GM12873 (cell line): ENCODE results near the gene CCDC91.

ENCODE experiments used
- CTCF ChIP-seq: IDR thresholded peaks from 2 replicates; pipeline ENCODE4 v1.5.1; 2012; ENCODE audit warnings: low read depth, mild to moderate bottlenecking, moderate library complexity, low read length, control low read depth; ENCODE audit not compliant: insufficient read depth; ENCODE audit errors: missing control alignments

CCDC91 gene

GRCh38 chr12:28443337-28443736, 253.1 kb downstream of the CCDC91 start:
- TF ChIP-seq CTCF, result no peak

DNA sequence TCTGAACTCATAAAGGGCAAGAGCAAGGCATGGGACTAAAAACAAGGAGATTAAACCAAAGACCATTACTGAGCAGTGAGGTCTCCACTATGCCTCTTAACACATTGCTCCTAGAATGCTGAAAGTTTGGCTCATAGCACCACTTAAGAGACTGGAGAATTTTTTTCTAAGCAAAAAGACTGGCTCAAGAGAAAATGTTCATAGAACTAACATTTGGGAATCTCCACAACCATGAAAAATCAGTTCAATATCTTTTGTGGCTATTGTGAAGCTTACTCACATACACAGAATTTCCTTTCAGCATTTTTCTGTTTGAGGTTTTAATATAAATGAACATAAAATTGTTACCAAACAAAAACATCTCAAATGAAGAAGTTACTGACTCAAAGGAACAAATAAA, 255.8 kb downstream of the CCDC91 start:
- TF ChIP-seq CTCF, result no peak

DNA sequence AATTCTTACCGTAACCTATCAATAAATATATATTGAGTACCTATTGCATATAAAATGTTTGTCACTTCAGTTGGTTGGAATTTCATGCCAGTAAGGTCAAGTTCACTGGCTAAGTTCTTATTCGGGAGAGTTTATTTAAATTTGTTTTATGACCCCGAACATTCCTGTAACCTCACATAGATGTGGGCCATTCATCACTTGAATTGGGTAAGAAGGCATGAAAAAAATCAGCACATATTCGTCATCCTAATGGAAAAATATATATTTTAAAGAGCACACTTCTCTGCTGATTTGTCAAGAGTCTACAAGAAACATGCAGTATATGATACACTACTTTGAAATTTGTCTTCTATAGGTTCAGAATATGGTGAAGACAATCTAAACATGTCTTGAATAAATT, 263.4 kb downstream of the CCDC91 start:
- no peak for TF ChIP-seq CTCF

DNA sequence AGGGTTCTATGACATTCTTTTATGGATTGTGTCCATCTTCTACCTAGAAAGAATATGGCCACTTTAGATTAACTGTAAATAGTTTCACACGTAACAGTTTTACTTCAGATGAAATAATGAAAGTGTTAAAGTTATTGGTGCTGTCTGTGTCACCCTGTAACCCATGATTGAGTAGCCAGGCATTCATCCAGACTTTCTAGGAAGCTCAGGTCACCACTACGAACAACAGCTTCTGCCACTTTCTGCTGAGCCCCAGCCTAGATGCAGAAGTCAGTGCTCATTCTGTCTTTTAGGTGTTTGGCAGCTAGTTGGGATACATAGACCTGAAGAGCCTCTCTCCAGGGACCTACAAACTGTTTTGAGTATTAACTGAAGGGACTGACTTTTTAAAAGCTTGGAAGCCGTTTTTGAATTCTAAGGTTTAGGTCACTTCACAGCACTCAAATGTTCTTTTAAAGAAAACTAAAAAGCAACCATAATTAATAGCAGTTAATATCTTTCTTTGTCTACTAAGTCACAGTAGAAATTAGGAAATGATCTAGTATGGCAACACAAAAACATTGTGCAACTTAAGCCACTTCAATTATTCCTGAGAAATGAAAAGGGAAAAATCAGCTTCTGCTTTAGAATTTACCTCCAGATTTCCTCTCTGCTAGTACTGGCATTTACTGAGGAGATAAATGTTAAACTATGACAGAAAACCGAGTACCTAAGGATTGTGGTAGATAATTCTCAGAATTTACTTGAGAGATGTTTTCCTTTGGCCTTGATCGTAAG, 266.9 kb downstream of the CCDC91 start:
- no peak for TF ChIP-seq CTCF

- TF ChIP-seq CTCF, result no peak
These were observed 267.5 kb downstream of the CCDC91 start for GRCh38 chr12:28457785-28458184.

DNA sequence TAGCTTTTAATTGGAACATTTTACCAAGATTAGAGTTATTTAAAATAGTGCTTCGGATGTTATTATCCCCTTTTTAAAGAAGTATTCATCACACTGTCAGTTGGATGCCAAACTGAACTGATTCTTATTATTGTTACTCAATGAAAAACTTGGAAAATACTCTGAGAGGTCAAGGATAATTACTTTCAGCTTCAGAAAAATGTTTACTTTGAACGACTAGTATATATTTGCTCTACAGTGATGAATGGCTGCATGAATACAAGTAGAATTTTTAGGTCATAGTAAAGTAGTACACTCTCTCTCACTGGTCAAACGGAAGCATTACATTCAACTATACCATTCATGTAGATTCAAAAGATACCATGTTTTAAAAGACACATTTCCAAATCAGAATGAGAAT, 269.2 kb downstream of the CCDC91 start:
- no peak for TF ChIP-seq CTCF

DNA sequence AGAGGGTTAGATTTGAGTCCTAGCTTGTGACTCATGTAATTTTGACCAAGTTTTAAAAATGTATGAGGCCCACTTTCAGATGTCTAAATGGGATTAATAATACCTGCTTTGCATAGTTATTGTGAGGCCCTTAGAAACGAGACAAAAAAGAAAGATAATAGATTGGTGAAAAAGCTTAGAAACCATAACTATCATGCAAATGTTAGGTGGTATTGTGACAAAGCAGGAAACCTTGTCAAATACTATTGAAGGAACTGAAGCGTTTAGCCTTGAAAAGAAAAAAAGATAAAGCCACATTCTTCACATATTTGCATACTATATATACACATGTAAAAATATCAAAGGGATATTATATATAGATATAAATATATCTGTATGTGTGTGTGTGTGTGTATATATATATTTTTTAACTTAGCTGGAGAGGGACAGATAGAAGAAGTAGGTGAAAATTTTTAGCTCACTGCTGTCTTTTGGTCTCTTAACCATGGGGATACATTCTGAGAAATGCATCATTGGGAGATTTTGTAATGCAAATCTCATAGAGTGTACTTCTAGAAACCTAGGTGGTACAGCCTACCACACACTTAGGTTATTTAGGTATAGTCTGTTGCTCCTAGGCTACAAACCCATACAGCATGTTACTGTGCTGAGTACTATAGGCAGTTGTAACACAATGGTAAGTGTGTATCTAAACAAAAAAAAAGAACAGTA, 270.3 kb downstream of the CCDC91 start:
- TF ChIP-seq CTCF, result no peak
